IPS-15b (cell line): ENCODE data around the gene AMBRA1.

Experiments
- H3K27me3 ChIP-seq: one replicate; pipeline ENCODE4 v1.6.1; 2013; ENCODE audit warnings: low read length; ENCODE audit not compliant: control insufficient read depth, insufficient read depth
- H3K36me3 ChIP-seq: one replicate; pipeline ENCODE4 v1.6.1; 2013; ENCODE audit warnings: low read length; ENCODE audit not compliant: control insufficient read depth, insufficient read depth
- H3K4me1 ChIP-seq: one replicate; pipeline ENCODE4 v1.6.1; 2013; ENCODE audit warnings: mild to moderate bottlenecking, low read length; ENCODE audit not compliant: control insufficient read depth, insufficient read depth
- H3K4me3 ChIP-seq: one replicate; pipeline ENCODE4 v1.5.1; 2013; ENCODE audit warnings: low read depth, low read length
- H3K9ac ChIP-seq: one replicate; pipeline ENCODE4 v1.6.1; 2013; ENCODE audit warnings: low read depth, mild to moderate bottlenecking, low read length
- H3K9me3 ChIP-seq: one replicate; pipeline ENCODE4 v1.6.1; 2013; ENCODE audit warnings: mild to moderate bottlenecking, low read length; ENCODE audit not compliant: control insufficient read depth, insufficient read depth

Gene AMBRA1

GRCh38 chr11:46471943-46472661 lies 121.7 kb downstream of the AMBRA1 start:
- no peak overlapping the region for H3K9ac ChIP-seq
- no peaks in the 10 kb centered on the region for H3K27me3 ChIP-seq

GRCh38 chr11:46469926-46470325 lies 123.9 kb downstream of the AMBRA1 start:
- peaks cover 4% of the 10 kb centered on the region for H3K4me1 ChIP-seq
- no peak overlapping the region for H3K4me3 ChIP-seq
- H3K36me3 ChIP-seq: no peaks in the 10 kb centered on the region
- no peaks in the 10 kb centered on the region for H3K9me3 ChIP-seq
- H3K27me3 ChIP-seq: no peaks in the 10 kb centered on the region
- H3K9ac ChIP-seq: no peak overlapping the region

More at GRCh38 chr11:46471943-46472661, 121.7 kb downstream of the AMBRA1 start:
- Histone ChIP-seq H3K4me3 (no peak overlapping the region), H3K9me3 (no peaks in the 10 kb centered on the region), H3K36me3 (no peaks in the 10 kb centered on the region), H3K4me1 (no peaks in the 10 kb centered on the region)

- Histone ChIP-seq H3K36me3 (no peaks in the 10 kb centered on the region), H3K27me3 (no peaks in the 10 kb centered on the region), H3K4me3 (no peak overlapping the region), H3K9ac (no peak overlapping the region), H3K4me1 (peaks cover 6% of the 10 kb centered on the region), H3K9me3 (no peaks in the 10 kb centered on the region)
Measured at GRCh38 chr11:46465683-46466082, 128.1 kb downstream of the AMBRA1 start.

- Histone ChIP-seq H3K36me3 (no peaks in the 10 kb centered on the region), H3K4me1 (peaks cover 6% of the 10 kb centered on the region), H3K9ac (no peak overlapping the region), H3K4me3 (no peak overlapping the region), H3K27me3 (no peaks in the 10 kb centered on the region), H3K9me3 (no peaks in the 10 kb centered on the region)
Measured at GRCh38 chr11:46463701-46464421, 130.0 kb downstream of the AMBRA1 start.

GRCh38 chr11:46461461-46461927 lies 132.3 kb downstream of the AMBRA1 start:
- Histone ChIP-seq H3K4me3 (no peak overlapping the region), H3K36me3 (no peaks in the 10 kb centered on the region), H3K27me3 (no peaks in the 10 kb centered on the region), H3K9me3 (no peaks in the 10 kb centered on the region), H3K9ac (no peak overlapping the region), H3K4me1 (peaks cover 18% of the 10 kb centered on the region)

GRCh38 chr11:46458491-46458890 lies 135.3 kb downstream of the AMBRA1 start:
- Histone ChIP-seq H3K4me1 (peaks cover 25% of the 10 kb centered on the region), H3K4me3 (no peak overlapping the region), H3K36me3 (no peaks in the 10 kb centered on the region), H3K9me3 (no peaks in the 10 kb centered on the region), H3K9ac (no peak overlapping the region), H3K27me3 (no peaks in the 10 kb centered on the region)

- peaks cover 23% of the 10 kb centered on the region for H3K4me1 ChIP-seq
- no peak overlapping the region for H3K4me3 ChIP-seq
- no peak overlapping the region for H3K9ac ChIP-seq
- no peaks in the 10 kb centered on the region for H3K27me3 ChIP-seq
- H3K36me3 ChIP-seq: no peaks in the 10 kb centered on the region
- no peaks in the 10 kb centered on the region for H3K9me3 ChIP-seq
Measured at GRCh38 chr11:46457659-46458424, 136.0 kb downstream of the AMBRA1 start.

GRCh38 chr11:46457021-46457420 lies 136.8 kb downstream of the AMBRA1 start:
- Histone ChIP-seq H3K4me1 (peaks cover 26% of the 10 kb centered on the region), H3K36me3 (no peaks in the 10 kb centered on the region), H3K4me3 (no peak overlapping the region), H3K27me3 (no peaks in the 10 kb centered on the region), H3K9me3 (no peaks in the 10 kb centered on the region), H3K9ac (no peak overlapping the region)

GRCh38 chr11:46456269-46457001 lies 137.4 kb downstream of the AMBRA1 start:
- Histone ChIP-seq H3K36me3 (no peaks in the 10 kb centered on the region), H3K9ac (no peak overlapping the region), H3K4me1 (peaks cover 26% of the 10 kb centered on the region), H3K4me3 (no peak overlapping the region), H3K9me3 (no peaks in the 10 kb centered on the region), H3K27me3 (no peaks in the 10 kb centered on the region)

GRCh38 chr11:46455834-46456233 lies 138.0 kb downstream of the AMBRA1 start:
- H3K27me3 ChIP-seq: no peaks in the 10 kb centered on the region
- H3K36me3 ChIP-seq: no peaks in the 10 kb centered on the region

GRCh38 chr11:46452918-46453517 lies 140.8 kb downstream of the AMBRA1 start:
- Histone ChIP-seq H3K9me3 (no peaks in the 10 kb centered on the region), H3K36me3 (no peaks in the 10 kb centered on the region), H3K4me3 (no peak overlapping the region), H3K9ac (no peak overlapping the region), H3K4me1 (peaks cover 25% of the 10 kb centered on the region), H3K27me3 (no peaks in the 10 kb centered on the region)

More at GRCh38 chr11:46455834-46456233, 138.0 kb downstream of the AMBRA1 start:
- H3K4me3 ChIP-seq: no peak overlapping the region
- no peaks in the 10 kb centered on the region for H3K9me3 ChIP-seq
- H3K4me1 ChIP-seq: peaks cover 26% of the 10 kb centered on the region
- H3K9ac ChIP-seq: no peak overlapping the region
